Stimulated activated CD4-positive, alpha-beta T cell treated with anti-CD3 and anti-CD28 coated beads, Interleukin-1b, Interleukin-23, amount 100 ng/mL, for 1 hour (primary cell): ENCODE results near the gene OAS1.

Experiments used
- DNase-seq, 2 donors: peaks; one replicate each; pipeline ENCODE4 v3.0.0-alpha.2; 2020; ENCODE audit warnings: low read depth in 2 of 2

The OAS1 gene

DNA sequence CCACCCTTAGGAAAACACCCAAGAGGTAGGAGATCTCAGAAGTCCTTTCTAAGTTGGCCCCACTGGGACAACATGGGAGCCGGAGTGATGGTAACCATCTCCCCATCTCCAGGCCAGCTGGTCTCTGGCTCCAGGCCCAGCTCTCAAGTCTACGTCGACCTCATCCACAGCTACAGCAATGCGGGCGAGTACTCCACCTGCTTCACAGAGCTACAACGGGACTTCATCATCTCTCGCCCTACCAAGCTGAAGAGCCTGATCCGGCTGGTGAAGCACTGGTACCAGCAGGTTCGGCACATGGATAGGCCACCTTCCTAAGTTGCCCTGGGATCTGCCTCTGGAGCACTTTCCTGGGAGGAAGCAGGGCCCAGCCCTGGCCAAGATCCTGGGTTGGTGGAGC is 60.5 kb downstream of the OAS1 start:
- no peak for DNase-seq

DNA sequence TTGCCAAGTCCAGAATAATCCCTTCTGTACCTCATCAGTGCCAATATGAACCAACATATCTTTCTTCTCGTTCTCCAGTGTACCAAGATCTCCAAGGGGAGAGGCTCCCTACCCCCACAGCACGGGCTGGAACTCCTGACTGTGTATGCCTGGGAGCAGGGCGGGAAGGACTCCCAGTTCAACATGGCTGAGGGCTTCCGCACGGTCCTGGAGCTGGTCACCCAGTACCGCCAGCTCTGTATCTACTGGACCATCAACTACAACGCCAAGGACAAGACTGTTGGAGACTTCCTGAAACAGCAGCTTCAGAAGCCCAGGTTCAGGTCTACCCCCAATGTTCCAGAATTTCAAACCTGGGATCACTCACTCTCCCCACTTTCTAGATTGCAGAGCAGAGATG is 61.1 kb downstream of the OAS1 start:
- no peak for DNase-seq
